Immature natural killer cell (primary cell): ENCODE data around the gene VIPR2. TPM values are rescaled to one million over a fixed set of nuclear protein-coding genes. Genes with fewer than 3 reads are reported as not detected.
"Not testable (repeated sequence)": the region's sequence is repeated elsewhere in the genome, so short reads cannot be mapped to it uniquely, and the experiment has no call there.

Source experiments
- DNase-seq, 3 donors: peaks; one replicate each; pipeline ENCODE4 v3.0.0; 2022; ENCODE audit warnings: mixed read lengths in 1 of 3
- H3K27ac Mint-ChIP-seq, 6 donors: one replicate each; pipeline ENCODE4 v1.8.0; 2020; ENCODE audit warnings: mixed read lengths in 6 of 6, mild to moderate bottlenecking in 5 of 6, inconsistent platforms in 4 of 6, moderate library complexity in 3 of 6
- H3K27me3 Mint-ChIP-seq, 3 donors: one replicate each; pipeline ENCODE4 v1.8.0; 2020 to 2021; ENCODE audit warnings: low read depth in 3 of 3, mild to moderate bottlenecking in 3 of 3, mixed read lengths in 3 of 3, moderate library complexity in 3 of 3, inconsistent platforms in 1 of 3
- H3K36me3 Mint-ChIP-seq, 3 donors: one replicate each; pipeline ENCODE4 v1.8.0; 2020; ENCODE audit warnings: mixed read lengths in 3 of 3, inconsistent platforms in 2 of 3, mild to moderate bottlenecking in 2 of 3
- H3K4me1 Mint-ChIP-seq, 2 donors: one replicate each; pipeline ENCODE4 v1.8.0; 2020; ENCODE audit warnings: inconsistent platforms in 2 of 2, mild to moderate bottlenecking in 2 of 2, mixed read lengths in 2 of 2, moderate library complexity in 1 of 2
- H3K4me3 Mint-ChIP-seq, 5 donors: one replicate each; pipeline ENCODE4 v1.8.0; 2020; ENCODE audit warnings: mild to moderate bottlenecking in 5 of 5, mixed read lengths in 5 of 5, inconsistent platforms in 3 of 5, moderate library complexity in 3 of 5
- H3K9me3 Mint-ChIP-seq, 6 donors: one replicate each; pipeline ENCODE4 v1.8.0; 2020; ENCODE audit warnings: mild to moderate bottlenecking in 6 of 6, mixed read lengths in 6 of 6, inconsistent platforms in 4 of 6, moderate library complexity in 3 of 6
- polyA plus RNA-seq, 3 donors: library from polyadenylated mRNA; unstranded; fragments of 300-500 nt; fragmentation: Illumina TruSeq; gene quantifications; one replicate each; pipeline ENCODE4 v1.2.3, GENCODE V29; 2021

VIPR2 gene
- polyA plus RNA-seq, 3 donors from 2014 or later: 0.41 to 5.2 (median 2.4) TPM

GRCh38 chr7:159007996-159008389 is 136.7 kb downstream of the VIPR2 start:
- Mint-ChIP-seq H3K9me3 (no peaks in the 10 kb centered on the region), H3K27ac (no peak overlapping the region), H3K4me3 (no peak overlapping the region), H3K4me1 (no peaks in the 10 kb centered on the region), H3K36me3 (no peaks in the 10 kb centered on the region), H3K27me3 (peaks cover 0 to 4% (median 0%) of the 10 kb centered on the region in 3 donors)
- no peak for DNase-seq

- no peaks in the 10 kb centered on the region for H3K4me1 Mint-ChIP-seq
- H3K9me3 Mint-ChIP-seq: no peaks in the 10 kb centered on the region
- H3K27me3 Mint-ChIP-seq: peaks cover 0 to 4% (median 0%) of the 10 kb centered on the region in 3 donors
- no peak overlapping the region for H3K4me3 Mint-ChIP-seq
- no peak for DNase-seq
- H3K27ac Mint-ChIP-seq: no peak overlapping the region
- no peaks in the 10 kb centered on the region for H3K36me3 Mint-ChIP-seq
Measured at GRCh38 chr7:159007364-159007995, 137.2 kb downstream of the VIPR2 start.

- Mint-ChIP-seq H3K4me3 (no peak overlapping the region), H3K27me3 (peaks cover 0 to 4% (median 0%) of the 10 kb centered on the region in 3 donors), H3K4me1 (no peaks in the 10 kb centered on the region), H3K9me3 (no peaks in the 10 kb centered on the region), H3K27ac (no peak overlapping the region), H3K36me3 (no peaks in the 10 kb centered on the region)
- no peak for DNase-seq
Measured at GRCh38 chr7:159006610-159007130, 138.0 kb downstream of the VIPR2 start.

- H3K36me3 Mint-ChIP-seq, H3K27ac Mint-ChIP-seq, H3K9me3 Mint-ChIP-seq, H3K27me3 Mint-ChIP-seq, DNase-seq, H3K4me1 Mint-ChIP-seq, H3K4me3 Mint-ChIP-seq: not testable (repeated sequence)
Measured at GRCh38 chr7:159006022-159006609, 138.6 kb downstream of the VIPR2 start.

GRCh38 chr7:159005618-159006017 is 139.0 kb downstream of the VIPR2 start:
- Mint-ChIP-seq H3K9me3 (peaks cover 0 to 2% (median 0%) of the 10 kb centered on the region in 6 donors), H3K4me1 (no peaks in the 10 kb centered on the region), H3K27ac (no peak overlapping the region), H3K4me3 (no peak overlapping the region), H3K36me3 (no peaks in the 10 kb centered on the region), H3K27me3 (peaks cover 0 to 7% (median 0%) of the 10 kb centered on the region in 3 donors)
- no peak for DNase-seq

- no peaks in the 10 kb centered on the region for H3K4me1 Mint-ChIP-seq
- no peak overlapping the region for H3K4me3 Mint-ChIP-seq
- peaks cover 0 to 10% (median 0%) of the 10 kb centered on the region in 3 donors for H3K27me3 Mint-ChIP-seq
- peaks cover 0 to 2% (median 0%) of the 10 kb centered on the region in 6 donors for H3K9me3 Mint-ChIP-seq
- no peak for DNase-seq
- peak overlapping the region in 1 of 6 donors; percentile 23 for H3K27ac Mint-ChIP-seq
- H3K36me3 Mint-ChIP-seq: no peaks in the 10 kb centered on the region
Measured at GRCh38 chr7:159004411-159004810, 140.3 kb downstream of the VIPR2 start.

GRCh38 chr7:159001811-159002210 is 142.9 kb downstream of the VIPR2 start:
- Mint-ChIP-seq H3K9me3 (peaks cover 0 to 2% (median 0%) of the 10 kb centered on the region in 6 donors), H3K4me1 (peaks cover 0 to 3% of the 10 kb centered on the region in 2 donors), H3K27me3 (peaks cover 2 to 8% (median 2%) of the 10 kb centered on the region in 3 donors), H3K36me3 (no peaks in the 10 kb centered on the region), H3K27ac (no peak overlapping the region), H3K4me3 (no peak overlapping the region)
- DNase-seq: no peak

- no peak for DNase-seq
- peaks cover 0 to 2% (median 0%) of the 10 kb centered on the region in 6 donors for H3K9me3 Mint-ChIP-seq
- H3K4me3 Mint-ChIP-seq: no peak overlapping the region
- H3K36me3 Mint-ChIP-seq: no peaks in the 10 kb centered on the region
- peaks cover 0 to 3% of the 10 kb centered on the region in 2 donors for H3K4me1 Mint-ChIP-seq
- H3K27me3 Mint-ChIP-seq: peaks cover 2 to 8% (median 2%) of the 10 kb centered on the region in 3 donors
- no peak overlapping the region for H3K27ac Mint-ChIP-seq
Measured at GRCh38 chr7:159000859-159001435, 143.7 kb downstream of the VIPR2 start.

- Mint-ChIP-seq H3K27ac (no peak overlapping the region), H3K4me3 (no peak overlapping the region), H3K9me3 (peaks cover 0 to 4% (median 0%) of the 10 kb centered on the region in 6 donors), H3K36me3 (no peaks in the 10 kb centered on the region), H3K27me3 (peaks cover 2 to 12% (median 3%) of the 10 kb centered on the region in 3 donors), H3K4me1 (peaks cover 0 to 3% of the 10 kb centered on the region in 2 donors)
- no peak for DNase-seq
Measured at GRCh38 chr7:159000070-159000469, 144.6 kb downstream of the VIPR2 start.

GRCh38 chr7:158999496-158999895 is 145.2 kb downstream of the VIPR2 start:
- Mint-ChIP-seq H3K27ac (no peak overlapping the region), H3K9me3 (peaks cover 0 to 10% (median 3%) of the 10 kb centered on the region in 6 donors), H3K4me3 (no peak overlapping the region), H3K27me3 (peaks cover 5 to 12% (median 5%) of the 10 kb centered on the region in 3 donors), H3K36me3 (no peaks in the 10 kb centered on the region), H3K4me1 (peaks cover 0 to 3% of the 10 kb centered on the region in 2 donors)
- DNase-seq: no peak

GRCh38 chr7:158998261-158998660 is 146.4 kb downstream of the VIPR2 start:
- not testable (repeated sequence) for H3K4me3 Mint-ChIP-seq, H3K36me3 Mint-ChIP-seq, H3K27ac Mint-ChIP-seq, H3K4me1 Mint-ChIP-seq, DNase-seq
- Mint-ChIP-seq H3K27me3 (peaks cover 9 to 13% (median 9%) of the 10 kb centered on the region in 3 donors), H3K9me3 (peaks cover 0 to 11% (median 4%) of the 10 kb centered on the region in 6 donors)

- H3K27me3 Mint-ChIP-seq: peaks cover 9 to 18% (median 15%) of the 10 kb centered on the region in 3 donors
- peaks cover 0 to 11% (median 4%) of the 10 kb centered on the region in 6 donors for H3K9me3 Mint-ChIP-seq
- no peaks in the 10 kb centered on the region for H3K36me3 Mint-ChIP-seq
- no peak for DNase-seq
- peak overlapping the region in 1 of 5 donors; percentile 58 for H3K4me3 Mint-ChIP-seq
- no peak overlapping the region for H3K27ac Mint-ChIP-seq
- H3K4me1 Mint-ChIP-seq: peaks cover 9 to 10% of the 10 kb centered on the region in 2 donors
Measured at GRCh38 chr7:158997471-158997870, 147.2 kb downstream of the VIPR2 start.

GRCh38 chr7:158997110-158997453 is 147.6 kb downstream of the VIPR2 start:
- H3K36me3 Mint-ChIP-seq: no peaks in the 10 kb centered on the region
- H3K27ac Mint-ChIP-seq: no peak overlapping the region
- DNase-seq: no peak
- peaks cover 0 to 11% (median 4%) of the 10 kb centered on the region in 6 donors for H3K9me3 Mint-ChIP-seq
- peak overlapping the region in 1 of 5 donors; percentile 58 for H3K4me3 Mint-ChIP-seq
- H3K27me3 Mint-ChIP-seq: peaks cover 9 to 18% (median 15%) of the 10 kb centered on the region in 3 donors
- peaks cover 9 to 10% of the 10 kb centered on the region in 2 donors for H3K4me1 Mint-ChIP-seq
